Breast epithelium (tissue), 4 donors: ENCODE measurements around the gene ARL4A. TPM values are rescaled to one million over a fixed set of nuclear protein-coding genes. Genes with fewer than 3 reads are reported as not detected.

Experiments used
- DNase-seq, 2 donors: peaks; one replicate each; pipeline ENCODE4 v3.0.0-alpha.2; 2019; ENCODE audit warnings: low spot score in 2 of 2
- H3K27ac ChIP-seq, 2 donors: fragments of 200-600 bp; sonication (generic) in 1 of 2; one replicate each; pipeline ENCODE4 v1.5.1; 2016 to 2019; ENCODE audit warnings: mild to moderate bottlenecking in 1 of 2
- H3K27me3 ChIP-seq, 2 donors: fragments of 200-600 bp; sonication (generic) in 1 of 2; one replicate each; pipeline versions ENCODE4 v1.5.1 to v1.6.0; 2017 to 2019; ENCODE audit warnings: control low read depth in 1 of 2, mild to moderate bottlenecking in 1 of 2
- H3K36me3 ChIP-seq: fragments of 200-600 bp; one replicate; pipeline ENCODE4 v1.5.1; 2019
- H3K4me1 ChIP-seq, 2 donors: fragments of 200-600 bp; sonication (generic); one replicate each; pipeline ENCODE4 v1.5.1; 2016 to 2019; ENCODE audit warnings: control low read depth in 1 of 2
- H3K4me3 ChIP-seq, 3 donors: fragments of 200-600 bp; sonication (generic); 1 replicate in 2 of 3; 2 replicates in 1 of 3; pipeline ENCODE4 v1.5.1; 2016 to 2019; ENCODE audit warnings: mild to moderate bottlenecking in 3 of 3, moderate library complexity in 2 of 3
- H3K9me3 ChIP-seq, 2 donors: fragments of 200-600 bp; sonication (generic) in 1 of 2; one replicate each; pipeline ENCODE4 v1.5.1; 2016 to 2019; ENCODE audit warnings: control low read depth in 1 of 2
- CTCF ChIP-seq, 3 donors: fragments of 450-650 bp; IDR thresholded peaks; one replicate each; pipeline ENCODE4 v1.5.1; 2016 to 2017; ENCODE audit warnings: antibody characterized with exemption in 3 of 3, mild to moderate bottlenecking in 3 of 3, moderate library complexity in 3 of 3
- POLR2A ChIP-seq: fragments of 450-650 bp; IDR thresholded peaks from one replicate; pipeline ENCODE4 v1.6.1; 2016; ENCODE audit warnings: antibody characterized with exemption, mild to moderate bottlenecking, moderate library complexity
- POLR2AphosphoS5 ChIP-seq, 3 donors: sonication (generic); formaldehyde crosslinking; IDR thresholded peaks; one replicate each; pipeline ENCODE4 v1.6.1; 2017; ENCODE audit warnings: antibody characterized with exemption in 3 of 3
- intact Hi-C: fragments of 100-400 bp; cut with DNase I; formaldehyde crosslinking; loops from one replicate; pipeline ENCODE4 v1.15.1; 2023; ENCODE audit warnings: low total_unique reads
- total RNA-seq, 3 donors: library from RNA; depleted of rRNA; stranded (reverse); fragments of >200 nt; gene quantifications; one replicate each; pipeline ENCODE4 v1.1.0, GENCODE V29; 2016

Gene ARL4A
- total RNA-seq, 3 donors from 2014 or later, result 28.5 to 165 (median 51.1) TPM

GRCh38 chr7:12705878-12706277 is 18.4 kb downstream of the ARL4A start:
- no peaks in the 10 kb centered on the region for H3K36me3 ChIP-seq
- H3K27me3 ChIP-seq, result no peaks in the 10 kb centered on the region
- DNase-seq, result no peak
- no peak overlapping the region for H3K4me3 ChIP-seq
- peaks cover 0 to 10% of the 10 kb centered on the region in 2 donors for H3K9me3 ChIP-seq
- TF ChIP-seq POLR2AphosphoS5 (IDR thresholded peaks at IDR 0.05) (no peak), CTCF (IDR thresholded peaks at IDR 0.05) (no peak), POLR2A (no peak)
- intact Hi-C loops, result no loop called here
- H3K27ac ChIP-seq, result peak overlapping the region in 1 of 2 donors; percentile 45
- no peaks in the 10 kb centered on the region for H3K4me1 ChIP-seq

- no peaks in the 10 kb centered on the region for H3K9me3 ChIP-seq
- TF ChIP-seq POLR2A (no peak), CTCF (IDR thresholded peaks at IDR 0.05) (no peak), POLR2AphosphoS5 (IDR thresholded peaks at IDR 0.05) (no peak)
- no peaks in the 10 kb centered on the region for H3K4me1 ChIP-seq
- H3K27me3 ChIP-seq, result no peaks in the 10 kb centered on the region
- no peak overlapping the region for H3K4me3 ChIP-seq
- H3K27ac ChIP-seq, result peak overlapping the region; percentile 45 to 70
- no peak for DNase-seq
- intact Hi-C loops, result no loop called here
- no peaks in the 10 kb centered on the region for H3K36me3 ChIP-seq
Observed at GRCh38 chr7:12706900-12707536, 19.6 kb downstream of the ARL4A start.

- no peaks in the 10 kb centered on the region for H3K36me3 ChIP-seq
- intact Hi-C loops, result no loop called here
- no peaks in the 10 kb centered on the region for H3K4me1 ChIP-seq
- DNase-seq, result no peak
- no peaks in the 10 kb centered on the region for H3K27me3 ChIP-seq
- H3K27ac ChIP-seq, result no peak overlapping the region
- no peak for TF ChIP-seq CTCF (IDR thresholded peaks at IDR 0.05)
- H3K9me3 ChIP-seq, result no peaks in the 10 kb centered on the region
- no peak overlapping the region for H3K4me3 ChIP-seq
Observed at GRCh38 chr7:12708314-12708713, 20.9 kb downstream of the ARL4A start.

- TF ChIP-seq CTCF (IDR thresholded peaks at IDR 0.05), result no peak
- TF ChIP-seq POLR2AphosphoS5 (IDR thresholded peaks at IDR 0.05), result no peak
- no peak for TF ChIP-seq POLR2A
- no peak for DNase-seq
- H3K36me3 ChIP-seq, result no peaks in the 10 kb centered on the region
- intact Hi-C loops, result no loop called here
- H3K9me3 ChIP-seq, result no peaks in the 10 kb centered on the region
- H3K4me1 ChIP-seq, result no peaks in the 10 kb centered on the region
- H3K27ac ChIP-seq, result peak overlapping the region in 1 of 2 donors; percentile 57
- no peaks in the 10 kb centered on the region for H3K27me3 ChIP-seq
- H3K4me3 ChIP-seq, result no peak overlapping the region
Observed at GRCh38 chr7:12709726-12710502, 22.5 kb downstream of the ARL4A start.

- Histone ChIP-seq H3K4me3 (no peak overlapping the region), H3K27me3 (no peaks in the 10 kb centered on the region), H3K9me3 (no peaks in the 10 kb centered on the region), H3K27ac (peak overlapping the region; percentile 1 to 57), H3K36me3 (no peaks in the 10 kb centered on the region), H3K4me1 (peaks cover 0 to 2% of the 10 kb centered on the region in 2 donors)
- intact Hi-C loops, result no loop called here
- no peak for DNase-seq
- TF ChIP-seq POLR2A, result no peak
Observed at GRCh38 chr7:12711124-12711523, 23.7 kb downstream of the ARL4A start.
